ENCODE results near the gene METTL8. TPM values are rescaled to one million over a fixed set of nuclear protein-coding genes. Genes with fewer than 3 reads are reported as not detected.

Gene METTL8
- total RNA-seq, 2 donors from 2014 or later: 8.1 to 18.0 TPM

GRCh38 chr2:171441470-171441869 is 7.7 kb upstream of the METTL8 start:
- intact Hi-C loops (cut with DNase I): no loop called here
- H3K36me3 ChIP-seq: no peaks in the 10 kb centered on the region
- H3K4me1 ChIP-seq (replicated peaks): no peaks in the 10 kb centered on the region
- H3K9me3 ChIP-seq: no peaks in the 10 kb centered on the region
- no peak for TF ChIP-seq POLR2AphosphoS5 (IDR thresholded peaks at IDR 0.05)
- no peak for TF ChIP-seq POLR2A (IDR thresholded peaks at IDR 0.05)
- TF ChIP-seq CTCF (IDR thresholded peaks at IDR 0.05): no peak
- H3K27me3 ChIP-seq (replicated peaks; ENCODE audit: insufficient read depth): no peaks in the 10 kb centered on the region
- no peak overlapping the region for H3K4me3 ChIP-seq
- no peak overlapping the region for H3K27ac ChIP-seq
- no peak for DNase-seq (ENCODE audit: low spot score)

GRCh38 chr2:171436307-171436706 is 2.5 kb upstream of the METTL8 start:
- no peak overlapping the region for H3K4me3 ChIP-seq
- no peaks in the 10 kb centered on the region for H3K4me1 ChIP-seq (replicated peaks)
- WGBS: 88% methylated on average over 1 of the region's 1 CpG
- intact Hi-C loops (cut with DNase I): no loop called here
- H3K9me3 ChIP-seq: no peaks in the 10 kb centered on the region
- TF ChIP-seq POLR2A (IDR thresholded peaks at IDR 0.05) (no peak), CTCF (IDR thresholded peaks at IDR 0.05) (no peak), POLR2AphosphoS5 (IDR thresholded peaks at IDR 0.05) (no peak)
- H3K36me3 ChIP-seq: no peaks in the 10 kb centered on the region
- DNase-seq (ENCODE audit: low spot score): no peak
- no peaks in the 10 kb centered on the region for H3K27me3 ChIP-seq (replicated peaks; ENCODE audit: insufficient read depth)
- H3K27ac ChIP-seq: no peak overlapping the region

- intact Hi-C loops (cut with DNase I): loop anchor here (2.0 to 5.0 kb wide), 3 partner anchors 88 to 462 kb away; partner anchors contain the start of genes CYBRD1 and TLK1
- under 1% methylated on average over 80 of the region's 92 CpGs for WGBS
These were observed 511 bp upstream of the METTL8 start, which contains the start of gene DCAF17 for GRCh38 chr2:171434013-171434989. DCAF17 (plus strand) TSS chr2:171434226; CDS start chr2:171434578, 352 bp downstream.

GRCh38 chr2:171432969-171433762 is 624 bp downstream of the METTL8 start:
- intact Hi-C loops (cut with DNase I): loop anchor here (5.0 kb wide), 2 partner anchors 271 to 461 kb away; partner anchors contain the start of gene TLK1

More at GRCh38 chr2:171434013-171434989, 511 bp upstream of the METTL8 start, which contains the start of gene DCAF17:
- TF ChIP-seq CTCF (IDR thresholded peaks at IDR 0.05) (peak in 2 of 4 experiments; percentile 52), POLR2A (IDR thresholded peaks at IDR 0.05) (no peak), POLR2AphosphoS5 (IDR thresholded peaks at IDR 0.05) (peak; percentile 82)
- peak within 1 kb of the TSS; percentile 72 to 84 for H3K4me3 ChIP-seq
- H3K9me3 ChIP-seq: no peaks in the 10 kb centered on the region
- peak within 1 kb of the TSS; percentile 92 to 94 for H3K27ac ChIP-seq
- no peaks in the 10 kb centered on the region for H3K27me3 ChIP-seq (replicated peaks; ENCODE audit: insufficient read depth)
- no peaks in the 10 kb centered on the region for H3K4me1 ChIP-seq (replicated peaks)
- H3K36me3 ChIP-seq: no peaks in the 10 kb centered on the region
- DNase-seq (ENCODE audit: low spot score): peak; percentile 95

More at GRCh38 chr2:171432969-171433762, 624 bp downstream of the METTL8 start:
- Histone ChIP-seq H3K4me3 (peak overlapping the region; percentile 72 to 84), H3K4me1 (replicated peaks) (no peaks in the 10 kb centered on the region), H3K27ac (peak overlapping the region; percentile 92 to 94), H3K36me3 (no peaks in the 10 kb centered on the region), H3K27me3 (replicated peaks; ENCODE audit: insufficient read depth) (no peaks in the 10 kb centered on the region), H3K9me3 (no peaks in the 10 kb centered on the region)
- WGBS: 15% methylated on average over 20 of the region's 20 CpGs
- TF ChIP-seq POLR2A (IDR thresholded peaks at IDR 0.05): no peak
- TF ChIP-seq CTCF (IDR thresholded peaks at IDR 0.05): no peak
- TF ChIP-seq POLR2AphosphoS5 (IDR thresholded peaks at IDR 0.05): peak; percentile 46
- peak; percentile 67 for DNase-seq (ENCODE audit: low spot score)

All from prostate gland (tissue), 2 donors.